Thyroid gland (tissue), 4 donors: ENCODE results near the gene WNT10A.

Source experiments
- CTCF ChIP-seq, 6 experiments: fragments of 200-600 bp in 3 of 6; fragments of 450-650 bp in 3 of 6; sonication (generic) in 3 of 6; IDR thresholded peaks; one replicate each; pipeline ENCODE4 v1.5.1; 2016 to 2019; ENCODE audit warnings: antibody characterized with exemption in 6 of 6, mild to moderate bottlenecking in 2 of 6, inconsistent platforms in 1 of 6, moderate library complexity in 1 of 6
- POLR2A ChIP-seq, 2 donors: fragments of 450-650 bp; IDR thresholded peaks; one replicate each; pipeline ENCODE4 v1.6.1; 2017; ENCODE audit warnings: antibody characterized with exemption in 2 of 2, mild to moderate bottlenecking in 2 of 2, moderate library complexity in 1 of 2

DNA sequence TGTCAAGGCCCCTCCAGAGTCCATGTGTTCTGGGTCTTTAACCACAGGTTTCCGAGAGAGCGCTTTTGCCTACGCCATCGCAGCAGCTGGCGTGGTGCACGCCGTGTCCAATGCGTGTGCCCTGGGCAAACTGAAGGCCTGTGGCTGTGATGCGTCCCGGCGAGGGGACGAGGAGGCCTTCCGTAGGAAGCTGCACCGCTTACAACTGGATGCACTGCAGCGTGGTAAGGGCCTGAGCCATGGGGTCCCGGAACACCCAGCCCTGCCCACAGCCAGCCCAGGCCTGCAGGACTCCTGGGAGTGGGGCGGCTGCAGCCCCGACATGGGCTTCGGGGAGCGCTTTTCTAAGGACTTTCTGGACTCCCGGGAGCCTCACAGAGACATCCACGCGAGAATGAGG lies 9.3 kb downstream of the WNT10A start:
- TF ChIP-seq CTCF (IDR thresholded peaks at IDR 0.05): no peak
- TF ChIP-seq POLR2A (IDR thresholded peaks at IDR 0.05): no peak
